ENCODE results near the gene BRAF. TPM values are rescaled to one million over a fixed set of nuclear protein-coding genes. Genes with fewer than 3 reads are reported as not detected.
"Not testable (repeated sequence)": the region's sequence is repeated elsewhere in the genome, so short reads cannot be mapped to it uniquely, and the experiment has no call there.

The BRAF gene
- total RNA-seq, 2 experiments from 2014 or later: 49.9 to 57.8 TPM

DNA sequence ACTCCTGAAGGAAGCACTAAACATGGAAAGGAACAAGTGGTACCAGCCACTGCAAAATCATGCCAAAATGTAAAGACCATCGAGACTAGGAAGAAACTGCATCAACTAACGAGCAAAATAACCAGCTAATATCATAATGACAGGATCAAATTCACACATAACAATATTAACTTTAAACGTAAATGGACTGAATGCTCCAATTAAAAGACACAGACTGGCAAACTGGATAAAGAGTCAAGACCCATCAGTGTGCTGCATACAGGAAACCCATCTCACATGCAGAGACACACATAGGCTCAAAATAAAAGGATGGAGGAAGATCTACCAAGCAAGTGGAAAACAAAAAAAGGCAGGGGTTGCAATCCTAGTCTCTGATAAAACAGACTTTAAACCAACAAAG is 163.4 kb downstream of the BRAF start:
- H3K27me3 ChIP-seq (ENCODE audit: control insufficient read depth in 1 of 2, insufficient read depth in 2 of 2, low read length in 2 of 2); ATAC-seq (ENCODE audit: poor library complexity); intact Hi-C loops (cut with DNase I, micrococcal nuclease); H3K4me1 ChIP-seq (ENCODE audit: insufficient read depth, low read length); H3K27me3 Mint-ChIP-seq; H3K27ac Mint-ChIP-seq; H3K36me3 ChIP-seq (ENCODE audit: insufficient read depth, low read length); H3K27ac ChIP-seq (ENCODE audit: low read depth in 1 of 2, low read length in 2 of 2); H3K4me1 Mint-ChIP-seq (ENCODE audit: low read depth); POLR2A ChIA-PET; H3K4me3 Mint-ChIP-seq; DNase-seq; H3K9me3 ChIP-seq (ENCODE audit: control insufficient read depth in 1 of 2, insufficient read depth in 1 of 2, low read length in 2 of 2); CTCF ChIA-PET; H3K4me3 ChIP-seq (ENCODE audit: low read length); H3K9me3 Mint-ChIP-seq: not testable (repeated sequence)
- H3K36me3 Mint-ChIP-seq (ENCODE audit: low read depth): peaks cover 56% of the 10 kb centered on the region

DNA sequence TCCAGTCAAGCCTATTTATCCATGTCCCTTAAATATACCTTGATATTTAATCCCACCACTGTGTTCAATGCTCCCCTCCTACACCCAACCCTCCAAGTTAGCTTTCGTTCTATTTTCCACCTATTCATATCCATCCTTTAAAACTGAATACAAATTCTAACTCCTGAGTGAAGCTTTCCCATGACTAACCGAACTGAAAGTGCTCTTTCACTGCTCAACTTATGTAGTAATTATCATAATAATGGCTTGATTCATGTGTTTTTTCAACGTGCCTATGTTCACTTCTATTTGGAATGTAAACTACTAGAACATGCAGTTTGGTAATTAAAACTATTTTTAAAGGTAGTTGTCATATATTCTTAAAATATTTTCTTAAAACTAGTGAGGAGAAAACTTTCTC is 170.2 kb downstream of the BRAF start:
- TF ChIP-seq, protein P1, sequence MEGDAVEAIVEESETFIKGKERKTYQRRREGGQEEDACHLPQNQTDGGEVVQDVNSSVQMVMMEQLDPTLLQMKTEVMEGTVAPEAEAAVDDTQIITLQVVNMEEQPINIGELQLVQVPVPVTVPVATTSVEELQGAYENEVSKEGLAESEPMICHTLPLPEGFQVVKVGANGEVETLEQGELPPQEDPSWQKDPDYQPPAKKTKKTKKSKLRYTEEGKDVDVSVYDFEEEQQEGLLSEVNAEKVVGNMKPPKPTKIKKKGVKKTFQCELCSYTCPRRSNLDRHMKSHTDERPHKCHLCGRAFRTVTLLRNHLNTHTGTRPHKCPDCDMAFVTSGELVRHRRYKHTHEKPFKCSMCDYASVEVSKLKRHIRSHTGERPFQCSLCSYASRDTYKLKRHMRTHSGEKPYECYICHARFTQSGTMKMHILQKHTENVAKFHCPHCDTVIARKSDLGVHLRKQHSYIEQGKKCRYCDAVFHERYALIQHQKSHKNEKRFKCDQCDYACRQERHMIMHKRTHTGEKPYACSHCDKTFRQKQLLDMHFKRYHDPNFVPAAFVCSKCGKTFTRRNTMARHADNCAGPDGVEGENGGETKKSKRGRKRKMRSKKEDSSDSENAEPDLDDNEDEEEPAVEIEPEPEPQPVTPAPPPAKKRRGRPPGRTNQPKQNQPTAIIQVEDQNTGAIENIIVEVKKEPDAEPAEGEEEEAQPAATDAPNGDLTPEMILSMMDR (IDR thresholded peaks at IDR 0.05): no peak
- H3K27ac ChIP-seq (ENCODE audit: low read depth in 1 of 2, low read length in 2 of 2): no peak overlapping the region
- intact Hi-C loops (cut with DNase I, micrococcal nuclease): no loop called here
- H3K4me3 ChIP-seq (ENCODE audit: low read length): no peak overlapping the region
- peaks cover 20% of the 10 kb centered on the region for H3K36me3 ChIP-seq (ENCODE audit: insufficient read depth, low read length)
- CTCF ChIA-PET: no interaction called here
- POLR2A ChIA-PET: no interaction called here
- no peaks in the 10 kb centered on the region for H3K4me1 Mint-ChIP-seq (ENCODE audit: low read depth)
- no peak overlapping the region for H3K4me3 Mint-ChIP-seq
- H3K27me3 ChIP-seq (ENCODE audit: control insufficient read depth in 1 of 2, insufficient read depth in 2 of 2, low read length in 2 of 2): no peaks in the 10 kb centered on the region
- no peaks in the 10 kb centered on the region for H3K9me3 Mint-ChIP-seq
- H3K27me3 Mint-ChIP-seq: no peaks in the 10 kb centered on the region
- H3K36me3 Mint-ChIP-seq (ENCODE audit: low read depth): peaks cover 64% of the 10 kb centered on the region
- H3K27ac Mint-ChIP-seq: no peak overlapping the region
- ATAC-seq (ENCODE audit: poor library complexity) (no peak), DNase-seq (no peak)
- H3K9me3 ChIP-seq (ENCODE audit: control insufficient read depth in 1 of 2, insufficient read depth in 1 of 2, low read length in 2 of 2): no peaks in the 10 kb centered on the region
- H3K4me1 ChIP-seq (ENCODE audit: insufficient read depth, low read length): no peaks in the 10 kb centered on the region

DNA sequence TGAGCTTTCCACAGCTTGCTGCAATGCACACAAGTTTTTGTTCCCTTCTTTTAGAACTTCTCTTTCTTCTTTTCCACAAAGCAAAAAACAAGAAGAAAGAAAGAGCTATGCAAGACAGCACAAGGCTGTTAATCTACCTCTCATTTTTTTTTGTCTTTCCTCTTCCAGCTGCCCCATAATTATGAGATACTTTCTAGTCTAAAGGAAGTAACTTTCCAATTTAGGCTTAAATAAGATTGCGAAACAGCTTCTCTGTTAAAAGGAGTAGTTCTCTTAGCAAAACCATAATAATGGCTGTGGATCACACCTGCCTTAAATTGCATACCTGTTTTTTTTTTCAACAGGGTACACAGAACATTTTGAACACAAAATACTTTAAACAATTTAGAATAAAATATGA is 172.2 kb downstream of the BRAF start:
- Mint-ChIP-seq H3K27me3 (no peaks in the 10 kb centered on the region), H3K4me1 (ENCODE audit: low read depth) (no peaks in the 10 kb centered on the region), H3K36me3 (ENCODE audit: low read depth) (peaks cover 73% of the 10 kb centered on the region), H3K4me3 (no peak overlapping the region), H3K9me3 (no peaks in the 10 kb centered on the region), H3K27ac (no peak overlapping the region)
- ChIA-PET CTCF (no interaction called here), POLR2A (no interaction called here)
- peaks cover 30% of the 10 kb centered on the region for H3K36me3 ChIP-seq (ENCODE audit: insufficient read depth, low read length)
- no peaks in the 10 kb centered on the region for H3K27me3 ChIP-seq (ENCODE audit: control insufficient read depth in 1 of 2, insufficient read depth in 2 of 2, low read length in 2 of 2)
- no peaks in the 10 kb centered on the region for H3K4me1 ChIP-seq (ENCODE audit: insufficient read depth, low read length)
- no peak overlapping the region for H3K27ac ChIP-seq (ENCODE audit: low read depth in 1 of 2, low read length in 2 of 2)
- ATAC-seq (ENCODE audit: poor library complexity) (no peak), DNase-seq (no peak)
- intact Hi-C loops (cut with DNase I, micrococcal nuclease): no loop called here
- H3K9me3 ChIP-seq (ENCODE audit: control insufficient read depth in 1 of 2, insufficient read depth in 1 of 2, low read length in 2 of 2): no peaks in the 10 kb centered on the region
- TF ChIP-seq, protein P1 (IDR thresholded peaks at IDR 0.05): no peak
- H3K4me3 ChIP-seq (ENCODE audit: low read length): no peak overlapping the region

DNA sequence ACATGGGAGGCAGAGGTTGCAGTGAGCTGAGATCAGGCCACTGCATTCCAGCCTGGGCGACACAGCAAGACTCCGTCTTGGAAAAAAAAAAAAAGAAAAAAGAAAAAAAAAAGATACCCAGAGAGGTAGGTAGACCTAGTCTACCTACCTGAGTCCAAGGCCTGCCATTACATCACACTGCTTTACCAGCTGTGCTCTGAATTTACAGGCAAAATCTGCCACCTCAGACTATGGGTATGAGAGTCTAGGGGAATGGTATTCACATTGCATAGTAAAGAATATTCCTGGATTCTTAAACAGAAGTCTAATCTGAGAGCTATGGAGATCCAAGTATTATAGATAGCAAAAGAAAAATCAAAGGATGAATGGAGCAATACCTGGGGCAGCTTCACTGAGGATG is 178.0 kb downstream of the BRAF start:
- no peaks in the 10 kb centered on the region for H3K9me3 ChIP-seq (ENCODE audit: control insufficient read depth in 1 of 2, insufficient read depth in 1 of 2, low read length in 2 of 2)
- TF ChIP-seq, protein P1 (IDR thresholded peaks at IDR 0.05): no peak
- H3K9me3 Mint-ChIP-seq: no peaks in the 10 kb centered on the region
- no peak for ATAC-seq (ENCODE audit: poor library complexity)
- H3K36me3 Mint-ChIP-seq (ENCODE audit: low read depth): peaks cover 70% of the 10 kb centered on the region
- no peak overlapping the region for H3K4me3 ChIP-seq (ENCODE audit: low read length)
- POLR2A ChIA-PET: no interaction called here
- H3K4me3 Mint-ChIP-seq: no peak overlapping the region
- H3K27ac ChIP-seq (ENCODE audit: low read depth in 1 of 2, low read length in 2 of 2): no peak overlapping the region
- peaks cover 25% of the 10 kb centered on the region for H3K36me3 ChIP-seq (ENCODE audit: insufficient read depth, low read length)
- no peaks in the 10 kb centered on the region for H3K4me1 ChIP-seq (ENCODE audit: insufficient read depth, low read length)
- CTCF ChIA-PET: no interaction called here
- DNase-seq: no peak
- no peaks in the 10 kb centered on the region for H3K27me3 ChIP-seq (ENCODE audit: control insufficient read depth in 1 of 2, insufficient read depth in 2 of 2, low read length in 2 of 2)
- no peak overlapping the region for H3K27ac Mint-ChIP-seq
- no peaks in the 10 kb centered on the region for H3K4me1 Mint-ChIP-seq (ENCODE audit: low read depth)
- intact Hi-C loops (cut with DNase I, micrococcal nuclease): no loop called here
- no peaks in the 10 kb centered on the region for H3K27me3 Mint-ChIP-seq

All from CD4-positive, alpha-beta T cell (primary cell).